Fibroblast of the aortic adventitia (primary cell): ENCODE measurements around the gene ZNF443. TPM values are rescaled to one million over a fixed set of nuclear protein-coding genes. Genes with fewer than 3 reads are reported as not detected.
"Not testable (repeated sequence)": the region's sequence is repeated elsewhere in the genome, so short reads cannot be mapped to it uniquely, and the experiment has no call there.

Experiments used
- DNase-seq: peaks from one replicate; pipeline ENCODE4 v3.0.0-alpha.2; 2010; ENCODE audit warnings: low read depth
- H3K4me3 ChIP-seq: 2 replicates; pipeline ENCODE4 v1.5.1; 2011; ENCODE audit warnings: low read depth, mild to moderate bottlenecking, control low read depth, low read length, moderate library complexity
- CTCF ChIP-seq: IDR thresholded peaks from 2 replicates; pipeline ENCODE4 v1.5.1; 2011; ENCODE audit warnings: mild to moderate bottlenecking, low read length, control low read depth, inconsistent platforms; ENCODE audit not compliant: insufficient read depth
- total RNA-seq: library from RNA; depleted of rRNA; stranded (reverse); fragments of >200 nt; gene quantifications from 2 replicates; pipeline ENCODE4 v1.2.3, GENCODE V29; 2012; ENCODE audit warnings: low replicate concordance

The ZNF443 gene
- total RNA-seq, 1 donor, result 2.9 TPM

DNA sequence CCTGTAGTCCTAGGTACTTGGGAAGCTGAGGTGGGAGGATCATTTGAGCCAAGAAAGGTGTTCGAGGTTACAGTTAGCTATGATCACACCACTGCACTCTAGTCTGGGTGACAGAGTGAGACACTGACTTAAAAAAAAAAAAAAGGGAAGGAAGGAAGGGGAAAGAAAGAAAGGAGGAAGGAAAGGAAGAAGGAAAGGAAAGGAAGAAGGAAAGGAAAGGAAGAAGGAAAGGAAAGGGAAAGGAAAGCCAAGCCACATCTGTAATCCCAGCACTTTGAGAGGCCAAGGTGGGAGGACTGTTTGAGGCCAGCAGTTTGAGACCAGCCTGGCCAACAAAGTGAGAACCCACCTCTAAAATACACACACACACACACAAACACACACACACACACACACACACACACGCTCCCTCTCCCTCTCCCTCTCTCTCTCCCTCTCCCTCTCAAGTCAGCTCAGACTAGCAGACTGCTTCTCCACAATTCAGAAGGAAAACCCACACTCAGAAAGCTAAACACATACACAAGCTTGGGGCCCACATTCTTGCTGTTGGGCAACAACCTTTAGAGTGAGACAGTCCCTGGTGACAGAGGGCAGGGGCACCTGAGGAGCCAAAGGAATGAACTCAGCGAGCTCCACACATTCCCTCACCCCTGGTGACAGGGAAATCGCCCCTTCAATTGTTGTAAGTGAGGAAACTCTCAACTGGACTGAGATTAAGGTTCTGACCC lies 41.1 kb upstream of the ZNF443 start:
- DNase-seq, result no peak
- H3K4me3 ChIP-seq, result no peak overlapping the region
- no peak for TF ChIP-seq CTCF

GRCh38 chr19:12478234-12478941 lies 37.6 kb upstream of the ZNF443 start:
- TF ChIP-seq CTCF, result no peak
- no peak for DNase-seq

GRCh38 chr19:12467651-12468050 lies 26.8 kb upstream of the ZNF443 start:
- DNase-seq, H3K4me3 ChIP-seq: not testable (repeated sequence)

More at GRCh38 chr19:12478234-12478941, 37.6 kb upstream of the ZNF443 start:
- H3K4me3 ChIP-seq, result no peak overlapping the region

GRCh38 chr19:12465211-12465610 lies 24.4 kb upstream of the ZNF443 start:
- TF ChIP-seq CTCF, result no peak
- no peak for DNase-seq
- H3K4me3 ChIP-seq, result no peak overlapping the region

DNA sequence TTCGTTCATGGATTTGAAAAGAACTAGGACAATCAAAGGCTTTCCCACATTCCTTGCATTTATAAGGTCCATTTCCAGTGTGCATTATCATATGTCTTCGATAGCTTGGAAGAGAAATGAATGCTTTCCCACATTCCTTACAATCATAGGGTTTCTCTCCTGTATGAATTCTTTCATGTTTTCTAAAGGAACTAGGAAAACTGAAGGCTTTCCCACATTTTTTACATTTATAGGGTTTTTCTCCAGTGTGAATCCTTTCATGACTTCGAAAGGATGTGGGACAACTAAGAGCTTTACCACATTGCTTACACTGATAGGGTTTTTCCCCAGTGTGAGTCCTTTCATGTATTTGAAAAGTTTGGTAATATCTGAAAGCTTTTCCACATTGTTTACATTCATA lies 23.9 kb upstream of the ZNF443 start:
- DNase-seq, result no peak

DNA sequence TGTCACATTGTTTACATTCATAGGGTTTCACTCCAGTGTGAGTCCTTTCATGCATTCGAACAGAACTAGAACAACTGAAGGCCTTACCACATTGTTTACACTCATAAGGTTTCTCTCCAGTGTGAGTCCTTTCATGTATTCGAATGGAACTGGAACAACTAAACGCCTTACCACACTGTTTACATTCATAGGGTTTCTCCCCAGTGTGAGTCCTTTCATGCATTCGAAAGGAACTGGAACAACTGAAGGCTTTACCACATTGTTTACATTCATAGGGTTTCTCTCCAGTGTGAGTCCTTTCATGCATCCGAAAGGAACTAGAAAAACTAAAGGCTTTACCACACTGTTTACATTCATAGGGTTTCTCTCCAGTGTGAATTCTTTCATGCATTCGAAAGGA lies 23.3 kb upstream of the ZNF443 start:
- DNase-seq, H3K4me3 ChIP-seq: not testable (repeated sequence)

More for the DNA sequence above, 23.9 kb upstream of the ZNF443 start:
- TF ChIP-seq CTCF, result no peak
- H3K4me3 ChIP-seq, result no peak overlapping the region

GRCh38 chr19:12453495-12453894 lies 12.7 kb upstream of the ZNF443 start:
- H3K4me3 ChIP-seq, result no peak overlapping the region
- DNase-seq, result no peak
- no peak for TF ChIP-seq CTCF

DNA sequence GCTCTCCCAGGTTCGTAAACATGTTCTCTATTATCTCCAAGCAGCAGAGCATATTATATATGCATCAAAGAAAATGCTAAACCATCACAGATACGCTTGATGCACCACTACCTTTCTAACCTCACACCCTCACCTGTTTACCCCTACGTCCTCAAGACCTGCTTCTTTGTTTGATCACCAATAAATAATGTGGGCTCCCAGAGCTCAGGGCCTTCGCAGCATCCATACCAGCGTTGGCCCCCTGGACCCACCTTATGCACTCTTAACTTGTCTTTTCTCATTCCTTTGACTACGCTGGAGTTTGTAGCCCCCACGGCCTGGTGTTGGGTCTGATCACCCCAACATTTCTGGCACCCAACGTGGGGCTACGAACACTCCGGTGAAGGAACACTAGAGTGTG lies 10.0 kb upstream of the ZNF443 start:
- H3K4me3 ChIP-seq, result no peak overlapping the region
- no peak for DNase-seq
- no peak for TF ChIP-seq CTCF
